ENCODE results near the gene FBXL15.

FBXL15 gene

DNA sequence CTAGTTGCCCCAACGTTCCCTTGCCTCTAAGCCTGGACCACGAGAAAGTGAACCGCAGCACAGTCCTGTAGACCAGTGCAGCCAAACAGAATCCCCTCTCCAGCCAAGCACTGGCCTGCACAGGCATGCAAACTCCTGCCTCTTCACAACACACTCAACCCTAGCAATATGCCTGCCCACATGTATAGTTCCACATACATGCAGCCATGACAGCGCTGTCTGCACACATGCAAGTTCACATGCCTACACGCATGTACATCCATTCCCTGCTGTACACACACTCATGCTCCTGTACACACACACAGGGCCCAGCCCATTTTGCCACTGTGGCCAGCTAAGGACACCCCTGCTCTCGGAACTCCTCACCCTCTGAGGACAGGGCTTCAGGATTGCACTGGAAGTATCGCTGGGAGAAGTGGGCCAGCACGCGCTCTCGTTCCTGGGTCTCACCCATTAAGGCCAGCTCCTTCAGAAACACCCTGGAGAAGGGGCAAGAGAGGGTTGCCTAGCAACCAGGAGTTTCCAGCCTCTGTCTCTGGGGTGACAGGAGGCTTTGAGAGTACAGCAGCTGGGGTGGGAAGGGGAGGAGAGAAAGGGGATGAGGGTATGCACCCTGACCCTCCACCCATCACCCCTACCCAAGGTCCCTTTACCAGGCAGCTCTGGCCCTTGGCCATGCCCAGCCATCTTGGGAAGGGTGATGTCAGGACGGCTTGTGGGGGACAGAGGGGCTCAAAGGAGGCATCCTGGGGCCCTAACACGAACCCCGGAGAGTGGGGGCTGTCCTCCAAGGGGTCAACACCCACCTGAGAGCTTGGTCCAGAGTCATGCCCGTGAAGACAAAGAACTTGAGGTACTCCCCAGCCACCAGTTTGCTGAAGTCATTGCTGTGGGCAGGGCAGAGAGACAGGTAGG is 9.0 kb upstream of the FBXL15 start:
- no peak for DNase-seq

DNA sequence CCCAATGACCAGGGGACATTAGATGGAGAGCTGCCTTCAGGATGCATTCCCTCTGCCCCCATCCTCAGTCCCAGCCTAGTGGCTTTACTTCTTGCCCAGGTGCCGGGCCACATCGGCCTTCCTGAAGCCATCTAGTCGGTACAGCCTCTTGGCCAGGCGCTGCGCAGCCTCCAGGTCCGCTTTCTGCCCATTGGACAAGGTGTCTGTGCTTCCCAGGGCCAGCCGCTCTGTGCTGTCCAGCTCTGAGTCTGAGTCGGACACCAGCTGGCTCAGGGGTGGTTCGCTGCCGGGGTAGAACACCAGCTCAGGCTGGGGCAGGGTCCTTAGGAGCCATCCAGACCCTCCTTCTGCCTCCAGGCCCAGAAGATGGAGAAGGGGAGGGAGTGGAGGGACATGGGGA is 8.3 kb upstream of the FBXL15 start:
- DNase-seq: no peak

GRCh38 chr10:102413053-102413705 is 7.5 kb upstream of the FBXL15 start:
- no peak for DNase-seq

DNA sequence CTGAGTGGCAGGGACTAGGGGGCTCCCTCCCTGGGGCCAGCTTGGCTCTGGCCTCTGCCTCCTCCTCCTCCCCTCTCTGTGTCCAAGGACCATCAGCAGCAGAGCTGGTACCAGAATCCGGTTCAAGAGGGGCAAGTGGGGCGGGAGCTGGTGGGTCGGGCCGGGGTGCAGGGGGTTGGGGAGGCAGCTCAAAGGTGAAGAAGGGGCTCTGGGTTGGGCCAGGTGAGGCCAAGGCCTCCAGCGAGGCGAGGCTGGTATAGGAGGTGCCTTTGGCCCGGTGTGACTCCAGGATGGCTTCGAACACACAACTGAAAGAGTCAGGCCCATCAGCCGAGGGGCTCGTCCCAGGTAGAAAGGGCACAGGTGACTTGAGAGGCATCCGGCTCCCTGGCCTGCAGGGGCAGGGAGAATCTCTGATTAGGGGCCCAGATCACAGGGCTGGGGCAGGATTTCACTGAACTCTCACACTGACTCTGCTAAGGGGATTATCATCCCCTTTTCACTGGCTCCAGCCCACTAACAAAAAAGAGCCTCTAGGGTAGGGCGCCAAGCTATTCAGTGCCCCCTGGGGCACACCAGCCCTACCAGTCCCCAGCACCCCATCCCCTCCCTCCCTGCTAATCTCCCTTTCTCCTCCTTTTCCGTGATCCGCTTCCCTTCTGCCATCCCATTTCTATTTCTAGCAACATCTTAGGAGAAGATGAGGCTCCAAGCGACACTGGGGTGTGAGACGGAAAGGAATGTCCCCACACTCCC is 6.7 kb upstream of the FBXL15 start:
- DNase-seq: no peak

GRCh38 chr10:102414749-102415148 is 5.9 kb upstream of the FBXL15 start:
- no peak for DNase-seq

DNA sequence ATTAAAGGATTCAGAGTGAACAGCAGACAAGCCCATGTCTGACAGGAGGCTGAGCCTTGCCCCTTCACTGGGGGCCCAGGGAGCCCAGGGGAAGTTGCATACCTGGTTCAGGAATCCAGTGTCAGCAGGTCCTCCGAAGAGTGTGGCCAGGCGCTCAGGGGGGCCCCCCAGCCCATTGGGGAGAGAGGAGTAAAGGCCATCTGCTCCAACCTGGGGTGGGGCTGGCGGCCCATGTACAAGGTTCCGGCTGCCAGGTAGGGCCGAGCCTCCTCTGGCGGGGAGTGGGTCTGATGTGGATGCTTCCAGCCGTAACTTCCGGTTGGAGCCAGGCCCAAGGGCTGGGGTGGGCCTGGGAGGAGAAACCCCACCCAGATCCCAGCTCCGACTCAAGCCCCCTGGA is 4.4 kb upstream of the FBXL15 start:
- DNase-seq: no peak

DNA sequence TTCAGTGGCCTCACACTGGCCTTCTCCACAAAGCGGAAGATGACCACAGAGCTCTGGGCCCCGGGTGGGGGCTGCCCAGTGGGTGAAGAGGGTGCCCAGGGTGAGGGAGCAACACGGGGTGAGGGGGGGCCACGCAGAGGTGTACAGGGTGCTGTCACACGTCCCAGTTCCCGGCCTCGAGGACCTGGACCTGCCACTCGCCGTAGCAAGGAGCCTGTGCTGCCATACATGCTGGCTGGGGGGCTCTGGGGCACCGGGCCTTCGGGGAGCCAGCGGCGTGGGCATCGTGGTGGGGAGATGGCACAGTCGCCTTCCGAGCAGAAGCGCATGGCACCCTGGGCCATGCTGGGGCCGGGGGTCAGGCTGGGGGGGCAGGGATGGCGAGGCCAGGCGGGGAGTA is 3.9 kb upstream of the FBXL15 start:
- DNase-seq: no peak

DNA sequence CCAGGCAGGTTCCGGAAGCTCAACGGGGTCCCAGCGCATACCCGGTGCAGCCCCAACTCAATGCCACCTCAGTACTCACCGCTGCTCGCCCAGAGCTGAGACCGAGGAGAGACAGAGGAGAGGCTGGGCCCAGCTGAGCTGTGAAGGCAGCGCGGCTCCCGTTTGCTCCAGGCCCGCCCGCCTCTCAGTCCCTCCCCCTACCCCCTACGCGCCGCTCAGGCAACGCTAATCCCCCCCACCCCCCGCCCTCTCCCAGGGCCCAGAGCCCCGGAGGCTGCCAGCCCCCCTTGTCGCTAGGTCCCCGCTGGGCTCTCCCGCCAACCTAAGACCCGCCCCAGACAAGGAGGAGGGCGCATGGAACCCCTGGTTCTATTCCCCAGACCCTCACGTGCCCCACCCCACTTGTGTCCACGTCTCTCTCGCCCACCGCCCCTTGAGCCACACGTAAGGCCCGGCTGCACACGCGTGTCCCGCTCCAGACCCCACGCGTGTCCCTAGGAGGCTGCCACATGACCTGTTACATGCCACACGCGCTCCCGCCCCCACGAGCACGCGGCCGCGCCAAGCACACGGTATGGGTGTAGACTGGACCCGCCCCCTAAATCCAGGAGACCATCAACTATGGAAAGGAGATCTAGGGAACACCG is 1.9 kb upstream of the FBXL15 start, which contains the start of gene PSD:
Gene PSD, minus strand, starts transcription at position 164 of the 647 bp plus-strand sequence. CDS start 1,747 bp downstream, outside the sequence.
- no peak for DNase-seq

- no peak for DNase-seq
Measured at GRCh38 chr10:102419269-102420180, 1.1 kb upstream of the FBXL15 start.

GRCh38 chr10:102420181-102420713 is 389 bp upstream of the FBXL15 start:
- no peak for DNase-seq

DNA sequence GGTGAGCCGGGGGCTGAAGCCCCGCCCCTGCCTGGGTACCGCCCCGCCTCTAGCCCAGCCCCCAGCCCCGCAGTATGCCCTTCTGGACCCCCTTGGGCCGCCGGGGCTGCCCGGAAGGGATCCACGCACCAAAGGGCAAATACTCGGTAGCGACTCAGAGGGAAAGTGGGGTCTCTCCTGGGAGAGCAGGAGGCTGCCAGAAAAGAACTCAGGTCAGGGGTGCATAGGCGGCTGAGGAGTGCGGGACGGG is 796 bp downstream of the FBXL15 start:
- no peak for DNase-seq

- no peak for DNase-seq
Measured at GRCh38 chr10:102421757-102422512, 1.3 kb downstream of the FBXL15 start.

GRCh38 chr10:102422545-102423129 is 2.0 kb downstream of the FBXL15 start:
- DNase-seq: peak; percentile 39

DNA sequence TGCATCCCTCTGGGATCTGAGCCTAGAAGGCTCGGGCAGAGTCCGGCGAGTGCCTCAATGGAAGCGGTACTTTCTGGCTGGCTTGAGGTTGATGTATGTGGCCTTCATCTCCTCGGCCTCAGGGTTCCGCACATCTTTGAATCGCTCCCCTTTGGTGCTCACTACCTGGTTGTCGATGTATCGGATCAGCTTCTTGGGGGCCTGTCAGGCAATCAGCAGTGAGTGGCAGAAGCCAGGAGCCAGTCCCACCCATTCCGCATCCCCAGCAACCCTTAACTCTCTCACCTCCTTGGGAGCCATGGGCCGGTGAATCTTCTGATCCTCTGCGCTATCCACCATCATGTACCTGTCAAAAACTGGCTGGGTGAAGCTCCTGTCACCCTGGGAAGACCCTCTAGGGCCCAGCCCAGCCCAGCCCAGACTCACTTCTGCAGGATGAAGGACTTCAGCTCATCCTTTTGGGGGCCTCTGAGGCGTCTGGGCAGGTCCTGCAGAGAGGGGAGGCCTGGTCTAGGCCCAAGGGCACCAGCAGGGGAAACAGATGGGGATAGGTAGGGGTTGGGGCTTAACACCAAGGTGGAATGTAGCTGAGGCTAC is 2.8 kb downstream of the FBXL15 start:
- DNase-seq: no peak

DNA sequence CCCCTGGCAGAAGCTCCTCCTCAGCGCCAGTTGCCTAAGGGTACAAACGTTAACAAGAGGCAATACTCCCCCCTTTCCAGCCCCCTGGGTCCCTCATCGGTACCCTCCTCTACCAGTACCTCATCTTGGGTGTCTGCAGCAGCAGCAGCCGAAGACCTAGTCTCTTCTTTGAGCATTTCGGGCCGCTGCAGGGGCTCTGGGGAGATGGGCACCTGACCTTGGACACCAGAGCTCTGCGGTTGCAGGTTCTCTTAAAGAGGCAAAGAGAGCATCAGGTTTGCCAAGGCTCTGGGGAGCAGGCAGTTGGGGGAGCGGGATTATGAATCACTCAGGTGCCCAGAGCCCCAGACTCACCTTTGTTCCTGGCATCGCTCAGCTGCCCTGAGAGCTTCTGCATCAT is 3.5 kb downstream of the FBXL15 start:
- DNase-seq: no peak

GRCh38 chr10:102424916-102425315 is 4.3 kb downstream of the FBXL15 start:
- DNase-seq: no peak

GRCh38 chr10:102425444-102425843 is 4.8 kb downstream of the FBXL15 start:
- no peak for DNase-seq

DNA sequence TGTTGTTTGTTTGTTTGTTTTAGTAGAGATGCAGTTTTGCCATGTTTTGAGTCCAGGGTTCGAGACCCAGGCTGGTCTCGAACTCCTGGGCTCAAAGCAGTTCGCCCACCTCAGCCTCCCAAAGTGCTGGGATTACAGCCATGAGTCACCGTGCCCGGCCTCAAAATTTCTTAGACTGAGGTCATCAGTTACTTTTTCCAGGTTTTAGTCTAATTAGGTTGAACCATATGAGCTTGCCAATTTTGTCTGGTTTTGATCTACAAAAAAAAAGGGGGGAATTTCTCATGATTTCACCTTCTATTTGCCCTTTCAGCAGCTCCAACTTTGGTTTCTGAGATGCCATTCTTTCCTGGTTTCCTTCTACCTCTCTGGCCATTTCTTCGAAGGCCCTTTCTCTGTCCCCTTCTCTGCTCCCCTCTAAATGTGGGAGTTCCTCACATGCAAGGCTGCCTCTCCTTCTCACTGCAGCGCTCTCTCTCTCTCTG is 6.2 kb downstream of the FBXL15 start:
- DNase-seq: no peak

GRCh38 chr10:102429468-102429867 is 8.8 kb downstream of the FBXL15 start:
- DNase-seq: no peak

All from kidney glomerular epithelial cell (primary cell).